GM23248 (cell line): ENCODE data around the gene RAG2. TPM values are rescaled to one million over a fixed set of nuclear protein-coding genes. Genes with fewer than 3 reads are reported as not detected.
"Not testable (repeated sequence)": the region's sequence is repeated elsewhere in the genome, so short reads cannot be mapped to it uniquely, and the experiment has no call there.

Experiments
- DNase-seq: peaks from one replicate; pipeline ENCODE4 v3.0.0-alpha.2; 2015
- H2AFZ ChIP-seq: fragments of 200-600 bp; sonication (generic); 2 replicates; pipeline ENCODE4 v1.6.1; 2016; ENCODE audit warnings: antibody characterized with exemption
- H3F3A ChIP-seq: fragments of 200-600 bp; sonication (generic); 2 replicates; pipeline ENCODE4 v1.6.1; 2016; ENCODE audit warnings: mild to moderate bottlenecking, antibody characterized with exemption, mixed run types; ENCODE audit not compliant: insufficient read depth
- H3K27ac ChIP-seq: fragments of 200-600 bp; sonication (generic); 2 replicates; pipeline ENCODE4 v1.5.1; 2016; ENCODE audit warnings: mild to moderate bottlenecking
- H3K27me3 ChIP-seq: fragments of 200-600 bp; sonication (generic); replicated peaks from 2 replicates; pipeline ENCODE4 v1.6.1; 2016; ENCODE audit warnings: mild to moderate bottlenecking; ENCODE audit not compliant: insufficient read depth
- H3K36me3 ChIP-seq: fragments of 200-600 bp; sonication (generic); 2 replicates; pipeline ENCODE4 v1.6.1; 2016; ENCODE audit warnings: low read depth, mild to moderate bottlenecking
- H3K4me1 ChIP-seq: fragments of 200-600 bp; sonication (generic); 2 replicates; pipeline ENCODE4 v1.6.1; 2016; ENCODE audit warnings: mild to moderate bottlenecking; ENCODE audit not compliant: insufficient read depth
- H3K4me2 ChIP-seq: fragments of 200-600 bp; sonication (generic); one replicate; pipeline ENCODE4 v1.6.1; 2016; ENCODE audit warnings: mild to moderate bottlenecking; ENCODE audit not compliant: unreplicated experiment
- H3K4me3 ChIP-seq: fragments of 200-600 bp; sonication (generic); 2 replicates; pipeline ENCODE4 v1.5.1; 2016; ENCODE audit warnings: mild to moderate bottlenecking
- H3K79me2 ChIP-seq: fragments of 200-600 bp; sonication (generic); 2 replicates; pipeline ENCODE4 v1.6.1; 2016; ENCODE audit warnings: mild to moderate bottlenecking; ENCODE audit not compliant: insufficient read depth
- H3K9ac ChIP-seq: fragments of 200-600 bp; sonication (generic); 2 replicates; pipeline ENCODE4 v1.6.1; 2016; ENCODE audit warnings: mild to moderate bottlenecking
- H3K9me2 ChIP-seq: fragments of 200-600 bp; sonication (generic); 2 replicates; pipeline ENCODE4 v1.6.1; 2016; ENCODE audit warnings: mixed run types, mild to moderate bottlenecking, moderate library complexity; ENCODE audit not compliant: insufficient read depth
- H3K9me3 ChIP-seq: fragments of 200-600 bp; sonication (generic); one replicate; pipeline ENCODE4 v1.6.1; 2017; ENCODE audit warnings: low read depth
- H4K20me1 ChIP-seq: fragments of 200-600 bp; sonication (generic); 2 replicates; pipeline ENCODE4 v1.6.0; 2016; ENCODE audit not compliant: insufficient read depth
- EZH2 ChIP-seq: fragments of 200-600 bp; sonication (generic); IDR thresholded peaks from 2 replicates; pipeline ENCODE4 v1.6.1; 2018; ENCODE audit warnings: antibody characterized with exemption, mild to moderate bottlenecking; ENCODE audit not compliant: insufficient read depth, poor library complexity, severe bottlenecking
- EZH2phosphoT487 ChIP-seq: fragments of 200-600 bp; sonication (generic); IDR thresholded peaks from 2 replicates; pipeline ENCODE4 v1.6.1; 2018; ENCODE audit warnings: antibody characterized with exemption, moderate library complexity, mild to moderate bottlenecking, low read depth; ENCODE audit not compliant: insufficient read depth
- WGBS, 2 experiments: methylation state at CpG; one replicate each; pipeline ENCODE4 v1.1.6; 2015 to 2017; ENCODE audit warnings: low lambda C conversion rate in 2 of 2, low coverage in 1 of 2; ENCODE audit errors: missing lambda C conversion rate in 2 of 2; 5-methylcytosine and 5-hydroxymethylcytosine counted together
- in situ Hi-C: fragments of 300-500 bp; cut with MboI; formaldehyde crosslinking; loops from 2 replicates; pipeline ENCODE4 v1.15.0; 2020
- polyA plus RNA-seq: library from polyadenylated mRNA; unstranded; fragments of >200 nt; fragmentation: Nextera tagmentation; extraction: Ambion mirVana; gene quantifications from 2 replicates; pipeline ENCODE4 v1.2.1, GENCODE V29; 2016
- total RNA-seq: library from RNA; depleted of rRNA; stranded (reverse); fragments of >200 nt; shearing (Covaris generic); gene quantifications from 2 replicates; pipeline ENCODE4 v1.2.3, GENCODE V29; 2014; rRNA removed

RAG2 gene
- total and polyA plus RNA-seq, 2 experiments from 2014 or later: not detected

DNA sequence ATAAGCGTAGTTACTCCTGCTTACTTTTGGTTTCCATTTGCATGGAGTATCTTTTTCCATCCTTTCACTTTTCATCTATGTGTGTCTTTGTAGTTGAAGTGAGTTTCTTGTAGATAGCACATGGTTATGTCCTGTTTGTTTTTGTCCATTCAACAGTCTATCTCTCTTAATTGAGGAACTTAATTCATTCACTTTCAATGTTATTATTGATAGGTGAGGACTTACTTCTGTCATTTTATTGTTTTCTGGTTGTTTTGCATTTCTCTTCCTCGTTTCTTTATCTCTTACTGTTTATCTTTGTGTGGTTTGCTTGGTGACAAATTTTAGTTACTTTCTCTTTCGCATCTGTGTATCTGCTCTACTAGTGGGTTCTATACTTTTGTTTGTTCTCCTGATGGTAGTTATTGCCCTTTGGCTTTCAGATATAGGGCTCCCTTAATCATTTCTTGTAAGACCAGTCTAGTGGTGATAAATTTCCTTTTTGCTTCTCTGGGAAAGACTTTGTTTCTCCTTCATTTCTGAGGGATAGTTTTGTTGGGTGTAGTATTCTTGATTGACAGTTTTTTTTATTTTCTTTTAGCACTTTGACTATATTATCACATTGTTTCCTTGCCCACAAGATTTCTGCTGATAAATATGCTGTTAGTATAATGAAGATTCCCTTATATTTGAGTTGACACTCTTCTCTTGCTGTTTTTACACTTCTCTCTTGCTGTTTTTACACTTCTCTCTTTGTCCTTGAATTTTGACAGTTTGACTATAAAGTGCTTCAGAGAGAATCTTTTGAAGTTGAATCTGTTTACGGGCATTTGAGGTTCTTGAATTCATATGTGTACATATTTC, 39.2 kb downstream of the RAG2 start:
- Histone ChIP-seq H3K9ac (no peak overlapping the region), H3K27me3 (peaks cover 21% of the 10 kb centered on the region), H3K9me2 (no peaks in the 10 kb centered on the region), H3K9me3 (no peaks in the 10 kb centered on the region), H3K36me3 (no peaks in the 10 kb centered on the region), H3K4me3 (no peak overlapping the region), H3K4me2 (no peak overlapping the region), H2AFZ (no peak overlapping the region), H3K27ac (no peak overlapping the region), H4K20me1 (no peaks in the 10 kb centered on the region), H3F3A (no peaks in the 10 kb centered on the region), H3K79me2 (no peaks in the 10 kb centered on the region), H3K4me1 (no peaks in the 10 kb centered on the region)
- TF ChIP-seq EZH2phosphoT487 (no peak), EZH2 (no peak)
- in situ Hi-C loops: no loop called here
- WGBS, 2 experiments: 40 to 50% methylated on average over 4 of the region's 4 CpGs
- DNase-seq: no peak

GRCh38 chr11:36557991-36558390, 40.0 kb downstream of the RAG2 start:
- H3F3A ChIP-seq: no peaks in the 10 kb centered on the region
- H3K9me2 ChIP-seq: no peaks in the 10 kb centered on the region
- H3K27ac ChIP-seq: no peak overlapping the region
- H3K79me2 ChIP-seq: no peaks in the 10 kb centered on the region
- DNase-seq: no peak
- no peak overlapping the region for H3K4me2 ChIP-seq
- H3K27me3 ChIP-seq: peaks cover 14% of the 10 kb centered on the region
- no peaks in the 10 kb centered on the region for H3K4me1 ChIP-seq
- no peaks in the 10 kb centered on the region for H3K36me3 ChIP-seq
- H2AFZ ChIP-seq: no peak overlapping the region
- no peaks in the 10 kb centered on the region for H4K20me1 ChIP-seq
- no peak overlapping the region for H3K4me3 ChIP-seq
- no peak for TF ChIP-seq EZH2phosphoT487
- H3K9ac ChIP-seq: no peak overlapping the region
- no peaks in the 10 kb centered on the region for H3K9me3 ChIP-seq
- in situ Hi-C loops: no loop called here

GRCh38 chr11:36557390-36557789, 40.6 kb downstream of the RAG2 start:
- H3K4me2 ChIP-seq, H3K4me1 ChIP-seq, H3K79me2 ChIP-seq, H3K4me3 ChIP-seq, DNase-seq, H3K9me3 ChIP-seq, H3K9me2 ChIP-seq, H3K27ac ChIP-seq, H3F3A ChIP-seq, H2AFZ ChIP-seq, H3K9ac ChIP-seq, H3K36me3 ChIP-seq, H4K20me1 ChIP-seq, in situ Hi-C loops: not testable (repeated sequence)
- peaks cover 14% of the 10 kb centered on the region for H3K27me3 ChIP-seq
- WGBS, 2 experiments: 75 to 85% methylated on average over 5 to 8 of the region's 17 CpGs

DNA sequence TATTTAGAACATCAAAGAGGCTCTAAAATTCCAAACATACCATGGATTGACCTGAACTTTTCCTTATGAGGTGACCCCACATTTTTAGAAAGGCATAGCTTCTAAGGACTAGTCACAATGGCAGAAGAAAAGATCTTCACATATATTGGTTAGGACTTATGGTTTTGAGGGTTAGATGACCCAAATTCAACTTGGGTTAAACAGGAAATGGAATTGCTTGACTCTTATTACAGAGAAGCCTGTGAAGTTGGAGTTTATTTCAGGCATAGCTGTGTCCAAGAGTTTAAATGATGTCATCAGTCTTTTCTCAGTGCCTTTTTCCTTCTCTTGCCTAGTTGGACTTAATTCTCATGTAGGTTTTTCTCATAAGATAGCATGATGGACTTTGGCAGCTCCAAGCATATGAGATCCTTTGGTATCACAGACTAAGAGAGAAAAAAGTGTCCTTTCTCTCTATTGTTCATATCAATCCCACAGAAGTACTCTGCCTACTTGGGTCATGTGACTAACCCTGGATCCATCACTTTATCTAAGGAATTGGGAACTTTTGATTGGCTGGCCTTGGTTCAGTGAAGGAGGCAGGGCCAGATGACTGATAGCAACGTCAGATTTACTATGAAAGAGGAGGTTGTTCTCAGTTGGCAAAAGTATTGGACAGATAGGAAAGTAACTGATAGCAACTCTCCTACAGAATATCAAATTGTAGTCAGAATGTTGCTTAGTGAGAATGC, 47.5 kb downstream of the RAG2 start:
- Histone ChIP-seq H3F3A (no peaks in the 10 kb centered on the region), H3K9ac (no peak overlapping the region), H3K4me1 (no peaks in the 10 kb centered on the region), H3K9me2 (no peaks in the 10 kb centered on the region), H3K9me3 (no peaks in the 10 kb centered on the region), H3K79me2 (no peaks in the 10 kb centered on the region), H2AFZ (no peak overlapping the region), H3K36me3 (no peaks in the 10 kb centered on the region), H3K4me2 (no peak overlapping the region), H4K20me1 (no peaks in the 10 kb centered on the region), H3K27ac (no peak overlapping the region), H3K27me3 (peaks cover 19% of the 10 kb centered on the region), H3K4me3 (no peak overlapping the region)
- DNase-seq: no peak
- in situ Hi-C loops: no loop called here
- WGBS, 2 experiments: 3 to 20% methylated on average over 1 of the region's 1 CpG
- TF ChIP-seq EZH2phosphoT487 (no peak), EZH2 (no peak)

Other genes with a start within 250 kb of the RAG2 start
- 6.2 and 7.2 TPM in 2 replicates for gene TRAF6, start 88.0 kb downstream of the RAG2 start, total RNA-seq
- gene TRAF6, start 88.0 kb downstream of the RAG2 start, polyA plus RNA-seq: 7.9 and 8.6 TPM in 2 replicates
- gene RAG1, start 30.2 kb downstream of the RAG2 start, total RNA-seq: 0.11 TPM in 1 of 2 replicates, not detected in the other
- gene RAG1, start 30.2 kb downstream of the RAG2 start, polyA plus RNA-seq: 0.10 and 0.49 TPM in 2 replicates
- gene IFTAP, start 3.7 kb downstream of the RAG2 start, total RNA-seq: 11.3 and 27.5 TPM in 2 replicates
- gene IFTAP, start 3.7 kb downstream of the RAG2 start, polyA plus RNA-seq: 25.9 and 27.1 TPM in 2 replicates